ENCODE results near the gene DGCR6L.
"Not testable (repeated sequence)": the region's sequence is repeated elsewhere in the genome, so short reads cannot be mapped to it uniquely, and the experiment has no call there.

DGCR6L gene

DNA sequence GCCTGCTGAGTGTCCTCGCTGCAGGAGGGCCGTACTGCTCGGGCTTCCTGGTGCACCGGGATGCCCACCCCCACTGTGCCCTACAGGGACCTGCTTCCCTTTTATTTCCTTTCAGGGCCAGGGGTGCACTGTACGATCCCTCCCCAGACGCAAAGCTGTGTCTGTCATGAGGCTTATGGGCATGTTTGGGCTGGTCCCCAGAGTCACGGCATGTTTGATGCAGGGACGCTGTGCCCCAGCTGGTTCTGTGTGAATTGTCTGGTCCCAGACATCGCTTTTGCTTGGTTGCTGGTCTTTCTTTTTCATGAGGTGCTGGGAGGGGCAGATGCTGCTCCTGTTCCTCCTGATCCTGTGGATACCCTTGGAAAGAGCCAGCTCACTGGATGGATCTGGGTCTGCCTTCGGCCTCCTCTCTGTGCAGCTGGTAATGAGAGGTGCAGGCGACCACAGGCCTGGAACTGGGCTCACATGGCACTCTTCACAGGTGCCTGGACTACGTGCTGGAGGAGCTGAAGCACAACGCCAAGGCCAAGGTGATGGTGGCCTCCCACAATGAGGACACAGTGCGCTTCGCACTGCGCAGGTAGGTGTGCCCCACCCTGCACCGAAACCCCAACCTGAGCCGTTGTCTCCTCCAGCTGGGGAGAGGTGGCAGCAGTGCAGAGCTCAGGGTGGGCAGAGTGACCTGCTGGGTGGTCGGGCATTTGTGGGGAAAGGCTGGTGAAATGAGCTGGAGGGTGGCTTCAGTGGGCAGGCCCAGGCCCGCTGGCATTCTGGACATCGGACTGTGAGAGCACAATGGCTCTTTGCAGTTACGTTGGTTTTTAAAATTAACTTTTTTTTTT is 10.8 kb downstream of the DGCR6L start:
- not testable (repeated sequence) for DNase-seq (ENCODE audit: low read depth in 2 of 2)

DNA sequence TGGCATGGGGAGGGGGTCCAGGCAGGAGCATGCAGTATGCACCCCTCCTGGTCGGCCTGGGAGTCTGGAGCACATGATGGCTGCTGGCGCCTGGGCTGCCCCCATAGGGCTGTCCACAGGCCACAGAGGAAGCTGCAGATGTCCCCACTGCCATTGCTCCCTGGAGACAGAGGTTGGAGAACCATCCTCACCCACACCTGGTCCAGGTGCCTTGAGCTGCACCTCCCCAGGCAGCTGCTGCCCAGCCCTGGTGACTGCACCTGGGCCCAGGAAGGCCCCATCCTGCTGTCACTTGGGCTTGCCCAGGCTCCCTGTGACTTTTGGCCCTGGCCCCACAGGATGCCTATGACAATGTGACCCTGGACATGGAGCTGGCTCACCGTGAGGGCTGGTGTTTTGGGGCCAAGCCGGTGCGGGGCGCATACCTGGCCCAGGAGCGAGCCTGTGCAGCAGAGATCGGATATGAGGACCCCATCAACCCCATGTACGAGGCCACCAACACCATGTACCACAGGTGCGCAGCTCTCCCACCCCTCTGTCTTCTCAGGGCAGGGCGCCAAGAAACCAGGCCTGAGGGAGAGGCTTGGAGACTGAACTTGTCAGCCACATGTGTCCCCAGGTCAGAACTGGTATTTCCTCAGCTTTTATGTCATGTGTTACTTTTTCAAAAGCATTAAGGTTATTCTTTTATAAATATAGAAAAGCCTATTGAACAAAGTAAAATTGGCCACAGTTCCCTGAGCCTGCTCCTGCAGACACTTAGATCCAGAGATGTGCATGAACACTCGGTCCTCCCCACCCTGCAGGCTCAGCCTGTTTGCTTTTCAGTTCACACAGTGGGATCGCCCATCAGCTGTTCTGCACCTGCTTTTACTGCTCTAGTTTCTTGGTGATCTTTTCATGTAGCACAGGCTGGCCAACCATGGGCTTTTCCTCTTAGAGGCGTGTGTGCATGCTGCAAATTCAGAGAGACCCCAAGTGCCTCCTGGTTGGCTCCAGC is 12.1 kb downstream of the DGCR6L start:
- DNase-seq (ENCODE audit: low read depth in 2 of 2) = not testable (repeated sequence)

DNA sequence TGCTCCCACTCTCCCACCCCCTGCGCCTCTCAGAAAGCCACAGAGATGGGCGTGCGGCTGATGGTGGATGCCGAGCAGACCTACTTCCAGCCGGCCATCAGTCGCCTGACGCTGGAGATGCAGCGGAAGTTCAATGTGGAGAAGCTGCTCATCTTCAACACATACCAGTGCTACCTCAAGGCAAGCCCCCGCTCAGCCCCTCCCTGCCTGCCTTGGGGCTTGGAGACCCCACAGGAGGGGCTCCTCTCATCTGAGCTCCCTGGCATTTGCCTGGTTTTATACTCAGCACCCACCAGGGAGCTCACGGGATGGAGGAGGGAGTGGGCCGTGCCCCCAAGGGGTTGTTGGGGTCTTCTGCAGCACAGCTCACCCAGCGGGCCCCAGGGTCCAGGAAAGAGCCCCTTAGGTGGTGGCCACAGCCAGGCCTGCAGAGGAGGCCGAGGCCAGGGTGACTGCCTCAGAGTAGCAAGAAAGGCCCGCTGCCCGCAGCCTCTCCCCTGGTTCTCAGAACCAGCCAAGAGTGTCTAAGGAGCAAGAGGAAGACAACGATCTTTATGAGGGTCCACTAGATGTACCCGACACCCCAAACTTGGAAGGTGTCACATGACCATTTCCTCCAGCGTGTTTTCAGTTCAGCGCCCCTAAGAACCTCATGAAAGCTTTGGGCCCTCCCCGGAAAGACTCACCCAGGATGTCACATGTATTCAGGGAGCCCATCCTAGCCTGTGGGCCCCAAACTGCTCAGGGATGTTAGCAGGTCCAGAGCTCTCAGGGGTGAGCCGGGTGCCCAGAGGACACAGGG is 13.0 kb downstream of the DGCR6L start:
- DNase-seq (ENCODE audit: low read depth in 2 of 2) = not testable (repeated sequence)

DNA sequence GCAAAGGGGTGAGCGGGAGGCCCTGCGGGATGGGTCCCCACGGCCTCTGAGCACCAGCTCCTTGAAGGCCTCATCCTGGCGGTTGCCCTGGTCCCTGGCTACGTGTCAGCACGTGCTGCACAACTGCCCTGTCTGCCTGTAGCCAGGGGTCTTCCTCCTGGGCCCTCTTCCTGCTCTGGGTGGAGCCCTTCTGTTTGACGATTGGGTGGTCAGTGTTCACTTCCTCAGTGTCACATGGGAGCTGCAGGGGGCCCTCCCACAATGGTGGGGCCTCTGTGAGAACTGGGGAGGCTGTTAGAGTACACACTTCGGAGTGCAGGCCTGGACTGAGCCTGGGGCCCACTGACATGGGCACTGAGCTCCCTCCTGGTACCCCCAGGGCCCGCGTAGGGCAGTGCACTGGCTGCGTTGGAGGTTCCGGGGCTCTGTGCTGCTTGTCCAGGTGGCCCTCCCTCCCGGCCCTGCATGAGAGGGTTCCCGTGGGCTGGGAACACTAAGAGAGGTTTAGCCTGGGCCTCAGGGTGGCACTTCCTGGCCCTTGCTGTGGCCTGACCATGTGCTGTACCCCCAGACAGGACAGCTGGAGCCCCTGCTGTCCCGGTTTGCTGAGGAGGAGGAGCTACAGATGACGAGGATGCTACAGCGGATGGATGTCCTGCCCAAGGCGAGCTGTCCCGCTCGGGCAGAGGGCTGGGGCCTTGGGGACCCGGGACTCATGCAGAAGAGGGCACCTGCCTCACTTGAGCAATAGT is 13.8 kb downstream of the DGCR6L start:
- no peak for DNase-seq (ENCODE audit: low read depth in 2 of 2)

DNA sequence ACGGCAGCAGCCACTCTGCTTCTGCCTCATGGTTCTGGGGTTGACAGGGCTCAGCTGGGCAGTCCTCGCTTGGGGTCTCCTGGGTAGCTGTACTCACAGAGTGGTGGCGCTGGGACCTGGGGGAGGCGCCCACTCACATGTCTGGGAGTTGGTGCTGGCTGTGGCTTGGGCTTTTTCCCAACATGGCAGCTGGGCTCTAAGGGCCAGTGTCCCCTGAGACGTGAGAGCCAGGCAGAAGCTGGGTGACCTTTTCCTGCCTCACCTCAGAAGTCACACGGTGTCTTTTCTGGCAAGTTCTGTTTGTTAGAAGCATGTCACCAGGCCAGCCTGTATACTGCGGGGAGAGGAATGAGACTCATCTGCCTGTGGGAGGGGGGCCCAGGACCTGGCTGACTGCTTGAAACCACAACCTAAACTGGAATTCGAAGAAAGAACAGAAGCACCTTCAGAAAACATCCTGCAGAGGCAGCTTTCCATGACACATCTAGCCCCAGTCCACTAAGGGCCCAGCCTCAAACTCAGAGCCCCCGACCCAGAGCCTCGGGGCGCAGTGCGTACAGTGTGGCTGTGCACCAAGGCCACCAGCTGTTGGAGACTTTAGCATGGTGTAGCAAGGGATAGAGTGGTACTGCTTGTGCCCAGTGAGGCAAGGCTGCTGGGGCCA is 14.5 kb downstream of the DGCR6L start:
- DNase-seq (ENCODE audit: low read depth in 2 of 2) = not testable (repeated sequence)

DNA sequence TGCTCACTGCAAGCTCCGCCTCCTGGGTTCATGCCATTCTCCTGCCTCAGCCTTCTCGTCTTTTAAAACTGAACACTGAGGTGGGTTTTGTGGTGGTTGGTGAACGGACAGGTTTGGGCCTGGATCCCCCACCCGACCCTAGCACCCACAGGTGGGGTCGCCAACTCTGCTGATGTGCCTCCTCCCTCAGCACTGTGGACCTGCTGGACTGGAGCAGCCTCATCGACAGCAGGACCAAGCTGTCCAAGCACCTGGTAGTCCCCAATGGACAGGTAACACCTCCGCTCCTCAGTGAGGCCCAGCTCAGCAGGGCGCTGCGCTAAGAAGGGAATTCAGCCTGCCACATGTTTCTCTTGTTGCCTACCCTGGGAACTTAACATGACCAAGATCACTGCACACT is 15.2 kb downstream of the DGCR6L start:
- no peak for DNase-seq (ENCODE audit: low read depth in 2 of 2)

DNA sequence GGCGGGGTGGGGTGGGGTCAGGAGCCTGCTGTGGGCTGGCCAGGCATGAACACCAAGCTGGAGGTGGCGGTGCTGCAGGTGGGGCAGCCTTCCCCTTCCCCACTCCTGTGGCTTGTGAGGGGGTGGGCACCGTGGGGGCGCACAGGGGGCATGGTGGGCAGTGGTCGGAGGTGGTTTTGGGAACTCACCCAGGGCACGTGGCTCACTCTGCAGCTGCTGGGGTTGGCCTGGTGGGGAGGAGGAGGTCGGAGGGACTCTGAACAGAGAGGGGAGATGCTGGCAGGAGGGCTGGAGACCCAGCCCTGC is 16.7 kb downstream of the DGCR6L start:
- not testable (repeated sequence) for DNase-seq (ENCODE audit: low read depth in 2 of 2)

DNA sequence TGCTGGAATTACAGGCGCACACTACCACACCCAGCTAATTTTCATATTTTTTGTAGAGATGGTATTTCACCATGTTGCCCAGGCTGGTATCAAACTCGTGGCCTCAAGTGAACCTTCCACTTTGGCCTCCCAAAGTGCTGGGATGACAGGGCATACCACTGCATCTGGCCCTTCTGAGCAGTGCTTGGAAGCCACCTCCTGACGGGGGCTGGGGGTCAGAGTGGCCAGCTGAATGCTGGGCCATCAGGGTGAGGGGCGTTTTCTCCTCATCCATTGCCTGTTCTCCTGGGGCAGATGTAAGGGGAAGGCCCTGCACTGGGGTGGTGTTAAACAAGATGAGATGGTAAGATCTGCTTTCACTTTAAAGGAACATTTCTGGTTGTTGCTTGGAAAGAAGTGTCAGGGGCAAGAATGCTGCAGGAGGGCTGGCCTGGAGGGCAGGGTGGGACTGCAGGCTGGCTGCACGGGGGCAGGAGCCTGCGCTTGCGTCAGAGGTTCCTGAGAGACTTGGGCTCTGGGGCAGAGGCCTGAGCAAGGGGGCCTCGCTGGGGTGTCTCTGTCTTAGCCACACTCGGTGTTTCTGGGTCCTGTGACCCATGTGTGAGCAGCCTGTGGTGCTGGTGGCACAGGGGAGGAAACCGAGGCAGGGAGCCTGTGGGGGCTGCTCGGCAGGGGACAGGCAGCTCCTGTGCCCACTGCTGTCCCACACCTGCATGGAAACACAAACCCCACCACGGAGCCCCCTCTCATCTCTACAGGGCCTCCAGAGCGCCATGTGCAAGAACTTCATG is 17.2 kb downstream of the DGCR6L start:
- no peak for DNase-seq (ENCODE audit: low read depth in 2 of 2)

DNA sequence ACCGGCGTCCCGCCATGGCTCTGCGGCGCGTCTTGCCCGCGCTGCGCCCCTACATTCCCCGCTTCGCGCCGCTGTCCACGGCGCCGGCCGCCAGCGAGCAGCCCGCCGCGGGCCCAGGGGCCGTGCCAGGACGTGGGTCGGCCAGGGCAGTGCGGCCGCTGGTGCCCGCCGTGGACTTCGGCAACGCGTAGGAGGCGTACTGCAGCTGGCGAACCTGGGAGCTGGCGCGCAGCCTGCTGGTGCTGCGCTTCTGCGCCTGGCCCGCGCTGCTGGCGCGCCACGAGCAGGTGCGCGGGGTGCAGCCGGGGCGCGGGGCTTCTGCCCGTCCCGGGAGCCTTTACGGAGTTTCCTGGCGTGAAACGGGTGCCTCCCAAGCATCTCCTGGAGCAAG is 20.1 kb downstream of the DGCR6L start:
- no peak for DNase-seq (ENCODE audit: low read depth in 2 of 2)

DNA sequence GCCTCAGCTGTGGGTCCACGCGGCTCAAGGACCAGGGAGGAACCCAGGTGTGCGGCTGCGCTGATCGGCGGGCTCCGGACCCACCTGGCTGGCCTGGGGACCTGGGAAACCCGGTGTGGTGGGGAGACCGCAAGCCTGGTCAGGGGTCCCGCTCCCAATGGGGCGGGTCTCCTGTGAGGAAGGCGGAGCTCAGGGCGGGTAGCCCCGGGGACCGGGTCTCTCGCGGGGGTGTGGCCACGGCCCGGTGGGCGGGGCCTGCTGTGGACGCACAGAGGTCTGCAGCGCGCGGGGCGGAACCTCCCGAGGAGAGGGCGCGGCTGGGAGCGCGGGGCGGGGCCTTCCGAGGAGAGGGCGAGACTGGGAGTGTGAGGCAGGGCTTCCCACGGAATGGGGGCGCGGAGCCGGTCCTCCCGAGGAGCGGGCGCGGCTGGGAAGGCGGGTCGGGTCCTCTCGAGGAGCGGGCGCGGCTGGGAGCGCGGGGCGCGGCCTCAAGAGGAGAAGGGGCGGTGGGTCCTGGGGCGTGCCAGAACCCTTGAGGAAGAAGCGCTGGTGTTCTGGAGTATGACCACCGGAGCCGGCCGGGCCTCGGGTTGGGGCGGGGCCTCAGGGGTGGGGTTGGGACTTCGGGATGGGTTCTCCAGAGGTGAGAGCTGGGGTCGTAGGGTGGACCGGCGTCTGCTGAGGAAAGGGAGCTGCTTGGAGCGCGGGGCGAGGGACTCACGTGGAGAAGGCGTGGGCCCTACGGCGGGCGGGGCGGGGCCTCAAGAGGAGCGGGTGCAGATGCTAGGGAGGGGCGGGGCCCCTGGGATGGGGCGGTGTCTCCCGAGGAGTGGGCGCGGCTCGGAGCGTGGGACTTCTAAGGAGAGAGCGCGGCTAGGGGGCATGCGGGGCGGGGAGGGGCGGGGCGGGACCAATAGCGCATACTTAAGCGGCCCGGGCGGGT is 20.8 kb downstream of the DGCR6L start:
- no peak for DNase-seq (ENCODE audit: low read depth in 2 of 2)

DNA sequence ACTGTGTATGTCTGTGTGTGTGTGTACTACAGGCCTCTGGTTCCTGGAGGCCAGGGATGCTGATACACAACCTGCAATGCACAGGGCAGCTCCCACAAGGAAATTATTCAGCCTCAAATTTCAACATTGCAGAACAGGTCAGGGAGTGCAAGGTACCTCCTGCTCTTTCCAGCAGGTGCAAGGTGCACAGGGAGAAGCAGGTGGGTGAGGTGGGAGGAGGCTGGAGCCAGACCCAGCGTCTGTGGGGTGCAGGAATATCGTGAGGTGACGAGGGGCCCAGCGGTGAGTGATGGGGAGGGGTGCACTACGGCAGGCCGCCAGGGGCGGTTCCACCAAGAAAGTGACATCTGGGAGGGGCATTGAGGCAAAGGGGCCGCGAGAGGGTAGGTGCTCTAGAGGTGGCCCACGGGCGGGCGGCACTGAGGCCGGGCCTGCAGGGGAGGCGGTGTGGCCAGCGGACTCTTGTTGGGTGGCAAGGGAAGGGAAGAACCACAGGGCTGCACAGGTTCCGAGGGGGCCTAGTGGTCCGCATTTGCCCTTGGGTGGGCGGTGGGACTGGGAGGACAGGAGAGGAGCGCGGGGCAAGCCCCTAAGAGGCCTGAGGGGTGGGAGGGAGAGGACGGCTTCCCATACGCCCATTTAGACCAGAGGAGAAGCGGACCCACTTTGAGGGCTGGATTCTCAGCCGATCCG is 21.6 kb downstream of the DGCR6L start:
- DNase-seq (ENCODE audit: low read depth in 2 of 2) = no peak

DNA sequence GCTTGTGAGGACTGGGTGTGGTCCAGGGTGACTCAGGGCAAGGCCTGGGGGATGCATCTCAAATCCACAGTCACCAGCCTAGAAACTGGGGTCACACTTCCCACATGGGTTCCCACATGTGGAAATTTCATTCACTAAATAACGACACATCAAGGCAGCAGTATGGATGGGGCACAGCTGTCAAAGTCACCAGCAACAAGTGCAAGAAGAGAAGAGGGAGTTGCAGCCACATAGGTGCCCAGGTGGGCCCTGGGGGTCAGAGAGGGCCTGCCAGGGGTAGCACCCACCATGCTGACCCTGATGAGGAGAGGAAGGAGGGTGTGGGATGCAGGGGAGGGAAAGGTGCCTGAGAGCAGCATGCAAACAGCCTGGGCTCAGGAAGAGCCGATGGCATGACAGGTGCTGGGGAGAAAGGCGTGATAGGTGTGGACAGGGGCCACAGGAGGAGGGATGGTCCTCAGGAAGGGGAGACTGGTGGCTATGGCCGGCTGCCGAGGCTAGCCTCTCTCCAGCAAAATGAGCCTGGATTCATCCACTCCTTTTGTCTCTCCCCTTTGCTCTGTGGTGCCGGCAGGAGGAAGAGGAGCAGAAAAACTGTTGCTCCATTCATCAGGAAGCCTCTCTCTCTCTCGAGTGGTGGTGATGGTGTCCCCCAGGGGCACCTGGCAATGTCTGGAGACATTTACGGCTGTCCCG is 22.3 kb downstream of the DGCR6L start:
- no peak for DNase-seq (ENCODE audit: low read depth in 2 of 2)

DNA sequence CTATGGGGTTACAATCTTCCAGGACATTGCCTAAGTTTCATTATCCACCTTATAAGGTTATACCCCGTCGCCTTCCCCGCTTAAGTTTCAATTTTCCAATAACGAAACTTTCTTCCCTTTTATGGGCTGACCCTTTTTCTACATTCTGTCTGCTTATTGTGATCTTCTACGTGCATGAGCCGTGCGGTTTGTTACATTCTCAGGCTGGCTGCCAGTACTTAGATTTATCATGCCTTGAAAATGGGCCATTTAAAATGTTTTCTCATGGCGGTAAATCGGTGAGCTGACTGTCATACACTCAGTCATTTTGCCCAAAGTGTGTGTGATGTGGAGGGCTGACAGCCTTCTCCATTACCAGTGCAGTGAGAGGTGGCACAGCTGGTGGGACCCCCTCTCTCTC is 23.3 kb downstream of the DGCR6L start:
- DNase-seq (ENCODE audit: low read depth in 2 of 2) = no peak

DNA sequence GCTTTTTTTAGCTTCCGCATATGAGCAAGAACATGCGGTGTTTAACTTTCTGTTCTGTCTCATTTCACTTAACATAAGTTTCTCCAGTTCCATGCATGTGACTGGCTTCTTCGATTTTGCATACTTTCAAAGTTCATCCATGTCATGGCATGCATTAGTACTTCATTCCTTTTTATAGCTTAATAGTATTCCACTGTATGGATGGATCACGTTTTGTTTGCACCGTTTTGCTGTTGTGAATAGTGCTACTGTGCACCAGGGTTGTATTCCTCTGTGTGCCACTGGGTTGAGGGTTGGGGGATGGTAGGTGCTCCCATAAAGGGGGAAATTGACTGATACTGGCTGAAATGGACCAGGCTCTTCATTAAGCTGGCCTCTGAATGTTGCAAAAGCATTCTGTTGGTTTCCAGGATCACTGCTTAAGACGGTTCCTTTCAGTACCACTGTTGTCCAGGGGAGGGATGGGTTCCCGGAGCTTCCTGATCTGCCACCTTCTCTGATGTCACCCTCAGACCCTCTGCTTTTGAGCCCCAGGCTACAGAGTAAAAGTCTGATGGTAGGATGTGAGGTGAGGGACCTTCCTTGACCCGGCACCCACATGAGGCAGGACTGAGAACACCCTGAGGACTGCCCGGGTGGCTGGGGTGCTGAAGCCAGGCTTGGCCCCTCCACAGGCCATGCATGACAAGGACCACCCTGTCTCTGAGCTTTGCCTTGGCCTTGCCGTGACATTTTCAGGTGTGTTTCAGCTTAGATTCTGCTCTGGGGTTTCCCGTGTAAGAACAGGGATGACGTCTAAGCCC is 24.4 kb downstream of the DGCR6L start:
- DNase-seq (ENCODE audit: low read depth in 2 of 2) = no peak

DNA sequence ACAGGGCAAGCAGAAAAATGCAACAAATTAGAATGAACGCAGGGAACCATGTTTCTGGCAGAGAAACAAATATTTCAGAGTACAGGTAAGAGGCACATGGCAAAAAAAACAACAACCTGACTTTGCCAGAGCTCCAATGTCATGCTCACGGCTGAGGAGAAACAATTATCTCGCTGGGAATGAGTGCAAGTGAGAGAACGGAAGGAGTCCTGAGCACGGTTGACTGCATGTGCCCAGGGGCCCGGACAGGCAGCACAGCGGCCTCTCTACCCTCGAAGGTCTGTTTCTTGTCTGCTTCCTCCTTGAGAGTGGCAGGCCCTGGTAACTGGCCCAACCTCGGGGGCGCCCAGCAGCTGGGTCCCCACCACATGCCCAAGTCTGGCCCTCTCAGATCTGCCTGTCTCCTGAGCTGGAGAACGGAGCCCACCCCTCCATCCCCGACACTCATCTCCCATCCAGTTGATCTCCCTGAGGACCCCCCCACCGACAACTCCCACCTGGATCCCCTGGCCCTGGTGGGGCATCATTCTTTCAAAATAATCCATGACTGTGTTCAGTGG is 27.1 kb downstream of the DGCR6L start:
- DNase-seq (ENCODE audit: low read depth in 2 of 2) = no peak

DNA sequence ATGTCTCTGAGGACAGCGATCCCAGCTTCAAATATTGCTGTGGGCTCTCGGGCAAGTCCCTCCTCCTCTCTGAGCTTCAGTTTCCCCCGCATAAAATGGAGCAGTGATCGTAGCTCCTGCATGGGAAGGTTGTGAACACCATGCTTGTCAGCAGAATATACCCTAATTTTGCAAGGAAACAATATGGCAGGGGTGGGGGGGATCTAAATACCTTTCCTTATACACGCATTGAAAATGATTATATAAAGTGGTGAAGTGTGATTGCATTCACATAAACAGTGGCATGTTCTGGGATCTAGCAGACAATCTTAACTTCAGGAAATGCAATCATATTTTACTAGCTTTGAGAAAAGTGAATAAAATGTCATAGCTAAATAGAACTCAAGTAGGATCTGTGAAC is 27.8 kb downstream of the DGCR6L start:
- no peak for DNase-seq (ENCODE audit: low read depth in 2 of 2)

Data from fibroblast of skin of left biceps (primary cell).